Fibroblast of upper back skin (primary cell): ENCODE results near the gene ABHD13.
"Not testable (repeated sequence)": the region's sequence is repeated elsewhere in the genome, so short reads cannot be mapped to it uniquely, and the experiment has no call there.

ENCODE experiments used
- DNase-seq: peaks from one replicate; pipeline ENCODE4 v3.0.0-alpha.2; 2013

ABHD13 gene

GRCh38 chr13:108218044-108218974, at the start of gene ABHD13:
Gene ABHD13, plus strand, starts transcription at chr13:108218392. Its CDS starts 10,827 bp downstream, at chr13:108229219.
- peak; percentile 93 for DNase-seq

- no peak for DNase-seq
Measured at GRCh38 chr13:108168929-108169328, 49.3 kb upstream of the ABHD13 start.

- DNase-seq, result no peak
Measured at GRCh38 chr13:108176685-108177274, 41.4 kb upstream of the ABHD13 start.

- no peak for DNase-seq
Measured at GRCh38 chr13:108178078-108178477, 40.1 kb upstream of the ABHD13 start.

- no peak for DNase-seq
Measured at GRCh38 chr13:108182652-108183051, 35.5 kb upstream of the ABHD13 start.

- DNase-seq, result no peak
Measured at GRCh38 chr13:108185223-108185622, 33.0 kb upstream of the ABHD13 start.

GRCh38 chr13:108188260-108188659, 29.9 kb upstream of the ABHD13 start:
- DNase-seq, result no peak

GRCh38 chr13:108190897-108191296, 27.3 kb upstream of the ABHD13 start:
- no peak for DNase-seq

- no peak for DNase-seq
Measured at GRCh38 chr13:108193806-108194205, 24.4 kb upstream of the ABHD13 start.

GRCh38 chr13:108194435-108194936, 23.7 kb upstream of the ABHD13 start:
- no peak for DNase-seq

- DNase-seq, result peak; percentile 38
Measured at GRCh38 chr13:108195146-108195545, 23.0 kb upstream of the ABHD13 start.

- no peak for DNase-seq
Measured at GRCh38 chr13:108195861-108196260, 22.3 kb upstream of the ABHD13 start.

- peak; percentile 12 for DNase-seq
Measured at GRCh38 chr13:108200781-108201398, 17.3 kb upstream of the ABHD13 start.

GRCh38 chr13:108210551-108210950, 7.6 kb upstream of the ABHD13 start:
- DNase-seq, result no peak

GRCh38 chr13:108212886-108213285, 5.3 kb upstream of the ABHD13 start:
- DNase-seq, result no peak

GRCh38 chr13:108213946-108214345, 4.2 kb upstream of the ABHD13 start:
- DNase-seq, result no peak

- DNase-seq, result no peak
Measured at GRCh38 chr13:108214441-108215271, 3.5 kb upstream of the ABHD13 start.

- DNase-seq, result peak; percentile 91
Measured at GRCh38 chr13:108215436-108215835, 2.8 kb upstream of the ABHD13 start, which contains the start of gene LIG4. Gene LIG4, minus strand, starts transcription at chr13:108215536. Its CDS starts 4,268 bp downstream, at chr13:108211268.

GRCh38 chr13:108217307-108218043, 717 bp upstream of the ABHD13 start:
- not testable (repeated sequence) for DNase-seq

GRCh38 chr13:108220041-108220440, 1.8 kb downstream of the ABHD13 start:
- DNase-seq, result no peak

- DNase-seq, result no peak
Measured at GRCh38 chr13:108223687-108224503, 5.7 kb downstream of the ABHD13 start.
